Measurements from ENCODE around the gene FKBP1B.
"Not testable (repeated sequence)": the region's sequence is repeated elsewhere in the genome, so short reads cannot be mapped to it uniquely, and the experiment has no call there.

Gene FKBP1B

DNA sequence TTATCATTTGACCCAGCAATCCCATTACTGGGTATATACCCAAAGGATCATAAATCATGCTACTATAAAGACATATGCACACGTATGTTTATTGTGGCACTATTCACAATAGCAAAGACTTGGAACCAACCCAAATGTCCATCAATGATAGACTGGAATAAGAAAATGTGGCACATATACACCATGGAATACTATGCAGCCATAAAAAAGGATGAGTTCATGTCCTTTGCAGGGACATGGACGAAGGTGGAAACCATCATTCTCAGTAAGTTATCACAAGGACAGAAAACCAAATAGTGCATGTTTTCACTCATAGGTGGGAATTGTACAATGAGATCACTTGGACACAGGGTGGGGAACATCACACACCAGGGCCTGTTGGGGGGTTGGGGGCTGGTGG is 51.2 kb downstream of the FKBP1B start:
- not testable (repeated sequence) for DNase-seq (ENCODE audit: low read depth in 1 of 2, low spot score in 1 of 2)

DNA sequence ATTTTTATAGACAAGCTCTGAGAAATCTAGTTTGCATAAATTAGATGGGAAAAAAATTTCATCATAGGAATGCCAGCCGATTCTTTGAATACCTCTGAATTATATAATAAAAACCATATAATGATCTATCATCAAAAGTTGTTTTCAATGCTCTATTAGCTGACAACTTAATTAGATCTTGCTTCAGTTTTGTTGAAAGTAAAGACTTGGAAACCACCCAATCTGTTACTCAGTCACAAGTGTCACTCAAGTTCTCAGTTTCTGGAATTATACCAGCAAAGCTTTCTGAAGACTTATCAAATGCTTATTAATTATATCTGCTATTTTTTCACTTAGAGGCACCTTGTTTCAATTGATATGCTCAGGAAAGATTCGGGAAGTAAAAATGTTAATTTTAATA is 52.5 kb downstream of the FKBP1B start:
- DNase-seq (ENCODE audit: low read depth in 1 of 2, low spot score in 1 of 2), result no peak

DNA sequence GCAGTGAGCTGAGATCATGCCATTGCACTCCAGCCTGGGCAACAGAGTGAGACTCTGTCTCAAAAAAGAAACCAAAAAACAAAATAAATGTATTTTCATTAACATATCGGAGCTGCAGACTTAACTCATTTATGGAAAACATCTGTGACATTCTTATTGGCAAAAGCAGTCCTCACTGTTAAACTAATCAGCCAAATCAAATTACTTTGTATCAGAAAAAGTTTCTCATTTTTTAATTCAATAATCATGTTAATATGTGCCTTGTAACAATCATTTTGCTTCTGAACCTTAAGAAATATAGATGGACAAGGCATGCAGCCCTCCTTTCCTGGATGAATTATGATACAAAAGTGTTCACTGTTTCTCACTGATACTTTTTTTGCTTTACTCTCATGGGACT is 53.1 kb downstream of the FKBP1B start:
- DNase-seq (ENCODE audit: low read depth in 1 of 2, low spot score in 1 of 2), result no peak

DNA sequence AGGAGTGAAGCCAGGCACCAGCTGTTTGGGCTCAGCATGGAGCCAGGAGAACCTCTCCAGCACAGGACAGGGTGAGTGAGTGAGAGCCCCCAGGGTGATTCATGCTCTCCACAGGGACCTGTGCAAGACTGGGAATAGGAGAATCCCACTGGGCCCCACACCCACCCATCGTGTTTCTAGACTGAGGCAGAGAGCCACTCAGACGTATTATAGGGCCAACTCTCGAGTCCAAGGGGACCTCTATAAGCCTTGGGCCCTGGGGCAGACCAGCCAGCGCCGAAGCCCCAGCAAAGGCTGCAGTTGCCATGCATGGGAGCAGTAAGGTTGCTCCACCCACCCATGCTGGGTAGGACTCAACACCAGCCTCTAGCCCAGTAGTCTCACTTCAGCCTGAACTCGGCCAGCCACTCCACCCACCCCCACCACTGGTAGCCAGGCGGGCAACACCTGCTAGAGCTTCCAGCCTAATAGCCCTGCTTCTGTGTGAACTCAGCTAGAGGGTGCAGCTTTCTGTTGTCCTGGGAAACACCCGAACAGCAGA is 54.6 kb downstream of the FKBP1B start:
- no peak for DNase-seq (ENCODE audit: low read depth in 1 of 2, low spot score in 1 of 2)

DNA sequence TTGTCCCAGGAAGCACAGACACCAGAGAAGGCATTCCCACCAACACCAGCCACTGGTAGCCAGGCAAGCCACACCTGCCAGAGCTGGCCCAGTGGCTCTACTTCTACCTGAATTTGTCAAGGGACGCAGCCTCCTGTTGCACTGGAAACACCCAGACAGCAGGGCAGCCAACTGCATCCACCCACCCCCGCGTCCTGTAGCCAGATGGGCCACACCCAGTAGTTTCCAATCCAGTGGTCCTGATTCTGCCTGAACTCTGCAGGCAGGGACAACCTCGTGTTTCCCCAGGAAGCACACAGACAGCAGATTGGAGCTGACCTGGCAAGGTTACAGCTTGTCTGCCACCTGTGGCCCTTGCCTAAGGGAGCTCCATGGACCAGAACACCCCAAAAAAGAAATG is 55.4 kb downstream of the FKBP1B start:
- DNase-seq (ENCODE audit: low read depth in 1 of 2, low spot score in 1 of 2), result no peak

DNA sequence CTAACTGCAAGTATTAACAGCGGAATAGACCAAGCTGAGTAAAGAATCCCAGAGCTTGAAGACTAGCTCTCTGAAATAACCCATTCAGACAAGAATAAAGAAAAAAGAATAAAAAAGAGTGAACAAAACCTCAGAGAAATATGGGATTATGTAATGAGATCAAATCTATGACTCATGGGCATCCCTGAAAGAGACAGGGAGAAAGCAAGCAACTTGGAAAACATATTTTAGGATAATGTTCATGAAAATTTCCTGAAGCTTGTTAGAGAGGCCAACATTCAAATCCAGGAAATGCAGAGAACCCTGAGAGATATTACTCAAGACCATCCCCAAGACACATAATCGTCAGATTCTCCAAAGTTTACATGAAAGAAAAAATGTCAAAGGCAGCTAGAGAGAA is 56.3 kb downstream of the FKBP1B start:
- DNase-seq (ENCODE audit: low read depth in 1 of 2, low spot score in 1 of 2), result no peak

DNA sequence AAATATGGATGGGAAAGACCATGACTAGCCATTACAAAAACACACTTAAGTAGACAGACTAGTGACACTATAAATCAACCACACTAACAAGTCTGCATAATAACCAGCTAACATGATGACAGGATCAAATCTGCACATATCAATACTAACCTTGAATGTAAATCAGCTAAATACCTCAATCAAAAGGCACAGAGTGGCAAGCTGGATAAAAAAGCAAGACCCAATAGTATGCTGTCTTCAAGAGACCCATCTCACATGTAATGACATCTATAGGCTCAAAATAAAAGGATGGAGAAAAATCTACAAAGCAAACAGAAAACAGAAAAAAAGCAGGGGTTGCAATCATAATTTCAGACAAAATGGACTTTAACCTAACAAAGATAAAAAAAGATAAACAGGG is 57.2 kb downstream of the FKBP1B start:
- no peak for DNase-seq (ENCODE audit: low read depth in 1 of 2, low spot score in 1 of 2)

DNA sequence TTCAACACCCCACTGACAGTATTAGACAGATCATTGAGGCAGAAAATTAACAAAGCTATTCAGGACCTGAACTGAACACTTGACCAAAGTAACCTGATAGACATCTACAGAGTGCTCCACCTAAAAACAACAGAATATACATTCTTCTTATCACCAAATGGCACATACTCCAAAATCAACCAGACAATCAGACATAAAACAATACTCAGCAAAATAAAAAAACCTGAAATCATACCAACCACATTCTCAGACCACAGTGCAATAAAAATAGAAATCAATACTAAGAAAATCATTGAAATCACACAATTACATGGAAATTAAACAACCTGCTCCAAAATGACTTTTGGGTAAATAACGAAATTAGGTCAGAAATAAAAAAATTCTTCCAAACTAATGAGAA is 57.8 kb downstream of the FKBP1B start:
- no peak for DNase-seq (ENCODE audit: low read depth in 1 of 2, low spot score in 1 of 2)

DNA sequence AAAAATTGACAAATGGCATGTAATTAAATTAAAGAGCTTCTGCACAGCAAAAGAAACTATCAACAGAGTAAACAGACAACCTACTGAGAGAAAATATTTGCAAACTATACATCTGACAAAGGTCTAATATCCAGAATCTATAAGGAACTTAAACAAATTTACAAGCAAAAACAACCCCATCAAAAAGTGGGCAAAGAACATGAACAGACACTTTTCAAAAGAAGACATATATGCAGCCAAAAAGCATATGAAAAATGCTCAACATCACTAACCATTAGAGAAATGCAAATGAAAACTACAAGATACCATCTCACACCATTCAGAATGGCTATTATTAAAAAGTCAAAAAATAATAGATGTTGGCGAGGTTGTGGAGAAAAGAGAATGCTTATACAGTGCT is 59.9 kb downstream of the FKBP1B start:
- DNase-seq (ENCODE audit: low read depth in 1 of 2, low spot score in 1 of 2), result not testable (repeated sequence)

DNA sequence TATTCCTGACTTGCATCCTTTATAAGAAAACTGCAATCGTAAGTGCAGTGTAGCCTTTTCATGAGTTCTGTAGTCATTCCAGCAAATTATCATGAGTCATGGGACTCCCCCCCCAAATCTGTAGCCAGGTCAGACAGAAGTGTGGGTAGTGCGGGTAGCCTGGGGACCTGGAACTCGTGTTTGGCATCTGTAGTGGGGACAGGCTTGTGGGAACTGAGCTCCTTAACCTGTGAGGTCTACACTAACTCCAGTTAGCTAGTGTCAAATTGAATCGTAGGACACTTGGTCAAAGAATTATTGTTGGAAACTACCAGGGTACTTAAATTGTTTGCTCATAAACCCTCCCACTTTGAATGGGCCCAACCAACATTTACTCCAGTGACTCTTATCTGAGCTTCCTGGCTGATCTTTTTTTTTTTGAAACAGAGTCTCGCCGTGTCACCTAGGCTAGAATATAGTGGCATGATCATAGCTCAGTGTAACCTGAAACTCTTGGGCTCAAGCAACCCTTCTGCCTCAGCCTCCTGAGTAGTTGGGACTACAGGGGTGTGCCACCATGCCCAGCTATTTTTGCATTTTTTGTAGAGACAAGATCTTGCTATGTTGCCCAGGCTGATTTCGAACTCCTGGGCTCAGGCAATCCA is 61.2 kb downstream of the FKBP1B start:
- DNase-seq (ENCODE audit: low read depth in 1 of 2, low spot score in 1 of 2), result no peak

DNA sequence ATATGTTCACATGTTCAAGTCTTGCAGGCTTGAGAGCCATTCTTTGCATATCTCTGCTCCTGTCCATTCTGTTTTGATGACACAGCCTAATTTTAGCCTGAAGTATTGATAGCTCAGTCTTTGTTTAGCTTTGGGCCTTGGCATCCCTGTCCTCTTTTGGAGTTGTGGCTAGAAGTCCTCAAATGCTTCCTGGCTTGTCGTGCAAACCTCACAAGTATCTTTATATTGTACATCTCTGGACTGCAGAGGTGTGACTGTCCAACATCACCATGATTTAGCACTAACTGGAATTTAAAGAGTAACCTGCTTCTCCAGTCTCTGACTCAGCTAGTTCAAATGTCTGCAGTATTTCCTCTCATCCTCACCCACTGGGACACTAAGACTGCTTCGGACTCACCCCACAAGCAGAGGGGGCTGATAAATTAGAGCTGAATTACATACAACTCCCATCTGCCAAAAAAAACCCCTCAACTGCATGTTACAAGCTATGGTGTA is 61.9 kb downstream of the FKBP1B start:
- DNase-seq (ENCODE audit: low read depth in 1 of 2, low spot score in 1 of 2), result no peak
